ENCODE results near the gene CHRNA3.
A peak's percentile ranks its signal among the peaks of the same experiment; 100 is the strongest.

The CHRNA3 gene

GRCh38 chr15:78620527-78621421 lies at the start of gene CHRNA3:
TSS of gene CHRNA3 (minus strand) at chr15:78620996. CDS start at chr15:78620794, 202 bp downstream.
- TF ChIP-seq, protein P1, sequence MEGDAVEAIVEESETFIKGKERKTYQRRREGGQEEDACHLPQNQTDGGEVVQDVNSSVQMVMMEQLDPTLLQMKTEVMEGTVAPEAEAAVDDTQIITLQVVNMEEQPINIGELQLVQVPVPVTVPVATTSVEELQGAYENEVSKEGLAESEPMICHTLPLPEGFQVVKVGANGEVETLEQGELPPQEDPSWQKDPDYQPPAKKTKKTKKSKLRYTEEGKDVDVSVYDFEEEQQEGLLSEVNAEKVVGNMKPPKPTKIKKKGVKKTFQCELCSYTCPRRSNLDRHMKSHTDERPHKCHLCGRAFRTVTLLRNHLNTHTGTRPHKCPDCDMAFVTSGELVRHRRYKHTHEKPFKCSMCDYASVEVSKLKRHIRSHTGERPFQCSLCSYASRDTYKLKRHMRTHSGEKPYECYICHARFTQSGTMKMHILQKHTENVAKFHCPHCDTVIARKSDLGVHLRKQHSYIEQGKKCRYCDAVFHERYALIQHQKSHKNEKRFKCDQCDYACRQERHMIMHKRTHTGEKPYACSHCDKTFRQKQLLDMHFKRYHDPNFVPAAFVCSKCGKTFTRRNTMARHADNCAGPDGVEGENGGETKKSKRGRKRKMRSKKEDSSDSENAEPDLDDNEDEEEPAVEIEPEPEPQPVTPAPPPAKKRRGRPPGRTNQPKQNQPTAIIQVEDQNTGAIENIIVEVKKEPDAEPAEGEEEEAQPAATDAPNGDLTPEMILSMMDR (IDR thresholded peaks at IDR 0.05; ENCODE audit: borderline replicate concordance, extremely low read depth, low read length, poor library complexity, severe bottlenecking), result no peak
- peak; percentile 77 for TF ChIP-seq EZH2 (IDR thresholded peaks at IDR 0.05; ENCODE audit: borderline replicate concordance, low read depth, low read length, severe bottlenecking)

GRCh38 chr15:78668987-78669386 lies 48.2 kb upstream of the CHRNA3 start:
- Histone ChIP-seq H3K4me2 (ENCODE audit: insufficient read depth, low read length) (no peak overlapping the region), H2AFZ (ENCODE audit: low read depth, low read length) (no peak overlapping the region), H3K27me3 (ENCODE audit: insufficient read depth, low read length, poor library complexity) (no peaks in the 10 kb centered on the region), H3K9me3 (ENCODE audit: insufficient read depth, low read length, severe bottlenecking) (no peaks in the 10 kb centered on the region), H3K4me3 (ENCODE audit: low read depth in 1 of 2, low read length in 2 of 2) (no peak overlapping the region), H4K20me1 (ENCODE audit: insufficient read depth, low read length) (no peaks in the 10 kb centered on the region), H3K27ac (ENCODE audit: low read length) (no peak overlapping the region), H3K4me1 (ENCODE audit: insufficient read depth, low read length) (no peaks in the 10 kb centered on the region), H3K36me3 (ENCODE audit: insufficient read depth, low read length) (no peaks in the 10 kb centered on the region), H3K9ac (ENCODE audit: low read depth, low read length) (no peak overlapping the region), H3K79me2 (ENCODE audit: insufficient read depth, low read length) (no peaks in the 10 kb centered on the region)
- no peak for DNase-seq
- ATAC-seq (ENCODE audit: insufficient read depth, low read depth), result no peak
- no peak for TF ChIP-seq EZH2 (IDR thresholded peaks at IDR 0.05; ENCODE audit: borderline replicate concordance, low read depth, low read length, severe bottlenecking)
- TF ChIP-seq, protein P1 (IDR thresholded peaks at IDR 0.05; ENCODE audit: borderline replicate concordance, extremely low read depth, low read length, poor library complexity, severe bottlenecking), result no peak

More at GRCh38 chr15:78620527-78621421, at the start of gene CHRNA3:
- peak within 1 kb of the TSS in 1 of 2 experiments; percentile 42; a peak in 2 of 4 replicates for H3K4me3 ChIP-seq (ENCODE audit: low read depth in 1 of 2, low read length in 2 of 2)
- ATAC-seq (ENCODE audit: insufficient read depth, low read depth), result peak; percentile 41
- peaks cover 29% of the 10 kb centered on the region for H3K4me1 ChIP-seq (ENCODE audit: insufficient read depth, low read length)
- no peaks in the 10 kb centered on the region for H3K36me3 ChIP-seq (ENCODE audit: insufficient read depth, low read length)
- H3K79me2 ChIP-seq (ENCODE audit: insufficient read depth, low read length), result no peaks in the 10 kb centered on the region
- H2AFZ ChIP-seq (ENCODE audit: low read depth, low read length), result no peak within 1 kb of the TSS; the same call in 1 of the 2 replicates
- H4K20me1 ChIP-seq (ENCODE audit: insufficient read depth, low read length), result no peaks in the 10 kb centered on the region
- peak; percentile 34 for DNase-seq
- no peak within 1 kb of the TSS for H3K27ac ChIP-seq (ENCODE audit: low read length)
- H3K4me2 ChIP-seq (ENCODE audit: insufficient read depth, low read length), result peak within 1 kb of the TSS; percentile 59
- H3K9ac ChIP-seq (ENCODE audit: low read depth, low read length), result peak within 1 kb of the TSS; percentile 35; the same call in 1 of the 2 replicates
- H3K27me3 ChIP-seq (ENCODE audit: insufficient read depth, low read length, poor library complexity), result peaks cover 31% of the 10 kb centered on the region
- H3K9me3 ChIP-seq (ENCODE audit: insufficient read depth, low read length, severe bottlenecking), result no peaks in the 10 kb centered on the region

- ATAC-seq (ENCODE audit: insufficient read depth, low read depth), result no peak
- H3K79me2 ChIP-seq (ENCODE audit: insufficient read depth, low read length), result no peaks in the 10 kb centered on the region
- no peak overlapping the region for H3K9ac ChIP-seq (ENCODE audit: low read depth, low read length)
- H3K4me1 ChIP-seq (ENCODE audit: insufficient read depth, low read length), result no peaks in the 10 kb centered on the region
- no peak overlapping the region for H2AFZ ChIP-seq (ENCODE audit: low read depth, low read length)
- no peak overlapping the region for H3K4me3 ChIP-seq (ENCODE audit: low read depth in 1 of 2, low read length in 2 of 2)
- H3K27ac ChIP-seq (ENCODE audit: low read length), result no peak overlapping the region
- TF ChIP-seq, protein P1 (IDR thresholded peaks at IDR 0.05; ENCODE audit: borderline replicate concordance, extremely low read depth, low read length, poor library complexity, severe bottlenecking), result no peak
- no peak for DNase-seq
- H3K4me2 ChIP-seq (ENCODE audit: insufficient read depth, low read length), result no peak overlapping the region
- H4K20me1 ChIP-seq (ENCODE audit: insufficient read depth, low read length), result no peaks in the 10 kb centered on the region
- H3K9me3 ChIP-seq (ENCODE audit: insufficient read depth, low read length, severe bottlenecking), result no peaks in the 10 kb centered on the region
- no peaks in the 10 kb centered on the region for H3K36me3 ChIP-seq (ENCODE audit: insufficient read depth, low read length)
- no peaks in the 10 kb centered on the region for H3K27me3 ChIP-seq (ENCODE audit: insufficient read depth, low read length, poor library complexity)
Observed at GRCh38 chr15:78667578-78668236, 46.9 kb upstream of the CHRNA3 start.

Measured in DND-41 (cell line).